Stimulated activated CD8-positive, alpha-beta memory T cell treated with anti-CD3 and anti-CD28 coated beads, Interleukin-7, amount 100 ng/mL, for 4 hours (primary cell): ENCODE data around the gene MYG1.
"Not testable (repeated sequence)": the region's sequence is repeated elsewhere in the genome, so short reads cannot be mapped to it uniquely, and the experiment has no call there.

Experiments used
- DNase-seq, 2 donors: peaks; one replicate each; pipeline ENCODE4 v3.0.0-alpha.2; 2020; ENCODE audit warnings: low read depth in 2 of 2

MYG1 gene

GRCh38 chr12:53286448-53286847 lies 13.0 kb upstream of the MYG1 start:
- no peak for DNase-seq

DNA sequence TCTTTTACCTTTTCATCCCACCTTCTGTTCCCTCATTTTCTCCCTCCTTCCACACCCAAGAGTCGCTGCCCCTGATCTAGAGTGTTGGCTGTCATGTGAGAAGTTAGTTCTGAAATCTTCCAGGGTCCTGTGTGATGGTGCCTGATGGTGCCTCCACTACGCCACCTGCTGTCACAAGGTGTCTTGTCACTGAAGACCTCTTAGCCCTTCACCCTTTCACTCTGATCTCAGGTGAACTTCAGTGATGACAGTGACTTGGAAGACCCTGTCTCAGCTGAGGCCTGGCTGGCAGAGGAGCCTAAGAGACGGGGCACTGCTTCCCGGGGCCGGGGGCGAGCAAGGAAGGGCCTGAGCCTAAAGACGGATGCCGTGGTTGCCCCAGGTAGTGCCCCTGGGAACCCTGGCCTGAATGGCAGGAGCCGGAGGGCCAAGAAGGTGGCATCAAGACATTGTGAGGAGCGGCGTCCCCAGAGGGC lies 11.7 kb upstream of the MYG1 start:
- DNase-seq: peak; percentile 38 to 63

DNA sequence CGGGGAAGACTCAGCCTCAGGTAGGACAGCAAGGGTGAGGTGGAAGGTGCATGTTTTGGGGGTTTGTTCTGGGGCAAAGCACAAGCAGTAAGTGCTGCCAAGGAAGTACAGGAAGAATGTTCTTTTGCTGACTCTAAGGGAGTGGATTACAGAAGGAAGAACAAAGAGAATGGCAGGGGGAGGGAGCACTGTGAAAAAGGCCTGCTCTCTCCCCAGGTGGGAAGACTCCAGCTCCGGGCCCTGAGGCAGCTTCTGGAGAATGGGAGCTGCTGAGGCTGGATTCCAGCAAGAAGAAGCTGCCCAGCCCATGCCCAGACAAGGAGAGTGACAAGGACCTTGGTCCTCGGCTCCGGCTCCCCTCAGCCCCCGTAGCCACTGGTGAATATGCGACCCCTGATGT lies 11.2 kb upstream of the MYG1 start:
- no peak for DNase-seq

DNA sequence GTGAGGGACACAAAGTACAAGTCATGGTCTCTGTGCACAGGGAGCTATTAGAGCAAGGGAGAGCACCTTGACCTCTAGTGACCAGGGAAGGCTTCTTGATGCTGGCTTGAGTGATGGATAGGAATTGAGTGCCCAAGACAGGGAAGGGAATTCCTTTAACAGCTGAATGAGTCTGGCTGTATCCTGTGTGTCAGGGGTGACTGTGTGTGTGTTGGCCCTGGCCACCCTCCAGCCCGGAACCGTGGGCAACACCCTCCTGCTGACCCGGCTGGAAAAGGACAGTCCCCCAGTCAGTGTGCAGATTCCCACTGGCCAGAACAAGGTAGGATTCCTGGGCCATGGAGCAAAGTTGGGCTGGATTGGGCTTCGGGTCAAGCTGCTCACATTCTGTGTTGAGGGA lies 9.6 kb upstream of the MYG1 start:
- no peak for DNase-seq

DNA sequence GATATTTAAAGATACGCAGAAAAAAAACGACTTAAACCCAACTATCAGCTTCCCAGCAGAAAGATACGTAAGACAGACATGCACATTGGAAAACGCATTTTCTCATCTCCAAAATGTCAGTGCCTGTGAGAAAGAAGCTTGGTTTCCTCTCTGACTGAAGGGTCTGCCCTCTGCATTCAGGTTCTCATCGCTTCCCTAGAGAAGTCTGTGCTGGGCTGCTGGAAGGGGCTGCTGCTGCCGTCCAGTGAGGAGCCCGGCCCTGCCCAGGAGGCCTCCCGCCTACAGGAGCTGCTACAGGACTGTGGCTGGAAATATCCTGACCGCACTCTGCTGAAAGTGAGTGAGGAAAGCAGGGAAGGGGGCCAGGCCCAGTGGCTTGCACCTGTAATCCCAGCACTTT lies 8.8 kb upstream of the MYG1 start:
- no peak for DNase-seq

DNA sequence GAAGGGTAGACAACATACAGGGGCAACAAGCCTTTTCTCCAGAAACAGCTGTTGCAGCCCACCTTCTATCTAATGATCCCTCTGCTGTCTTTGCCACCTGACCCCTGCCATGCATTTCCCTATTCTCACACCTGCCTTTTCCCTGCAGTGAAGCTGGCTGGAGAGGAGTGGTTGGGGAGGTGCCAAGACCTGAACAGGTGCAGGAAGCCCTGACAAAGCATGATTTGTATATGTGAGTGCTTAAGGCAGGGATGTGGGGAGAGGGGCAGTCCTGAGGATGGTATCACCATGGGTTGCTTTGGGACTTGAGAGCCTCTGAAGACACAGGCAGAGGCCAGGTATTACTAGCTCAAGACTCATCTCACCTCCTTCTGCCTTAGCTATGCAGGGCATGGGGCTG lies 7.1 kb upstream of the MYG1 start:
- no peak for DNase-seq

- peak; percentile 75 to 81 for DNase-seq
These were observed 4.2 kb upstream of the MYG1 start, which contains the start of gene PFDN5 for GRCh38 chr12:53295070-53295890. Gene PFDN5 (plus strand): TSS chr12:53295542. CDS start chr12:53295568, 26 bp downstream.

GRCh38 chr12:53295891-53296219 lies 3.6 kb upstream of the MYG1 start:
- DNase-seq: no peak

DNA sequence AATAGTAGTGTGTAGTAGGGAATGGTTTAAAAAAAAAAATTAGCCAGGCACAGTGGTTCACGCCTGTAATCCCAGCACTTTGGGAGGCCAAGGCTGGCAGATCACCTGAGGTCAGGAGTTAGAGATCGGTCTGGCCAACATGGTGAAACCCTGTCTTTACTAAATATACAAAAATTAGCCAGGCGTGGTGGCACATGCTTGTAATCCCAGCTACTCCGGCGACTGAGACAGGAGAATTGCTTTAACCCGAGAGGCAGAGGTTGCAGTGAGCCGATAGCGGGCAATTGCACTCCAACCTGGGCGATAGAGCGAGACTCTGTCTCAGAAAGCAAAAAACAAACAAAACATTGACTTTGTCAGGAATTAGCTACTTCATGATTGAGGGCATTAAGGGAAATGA lies 2.4 kb upstream of the MYG1 start:
- not testable (repeated sequence) for DNase-seq

DNA sequence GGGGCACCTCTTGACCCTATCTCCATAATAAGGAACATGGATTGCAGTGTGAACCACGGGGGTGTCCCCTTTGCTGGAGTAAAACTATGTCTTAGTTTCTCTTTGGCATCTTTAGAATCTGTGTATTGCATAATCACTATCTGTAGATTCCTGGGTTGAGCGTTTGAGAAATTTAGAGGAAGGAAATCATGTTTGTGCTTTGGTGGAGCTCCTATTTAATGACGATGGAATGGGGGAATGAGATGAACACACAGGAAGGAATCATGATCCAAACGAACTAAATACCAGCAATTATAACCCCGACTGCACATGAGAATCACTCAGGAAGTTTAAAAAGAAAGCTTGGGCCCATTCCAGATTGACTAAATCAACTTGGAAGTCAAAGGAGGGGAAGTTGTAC lies 1.3 kb upstream of the MYG1 start:
- DNase-seq: no peak

GRCh38 chr12:53299101-53299453 lies 418 bp upstream of the MYG1 start:
- DNase-seq: peak in 1 of 2 donors; percentile 12

- no peak for DNase-seq
These were observed 692 bp downstream of the MYG1 start for GRCh38 chr12:53300187-53300586.

GRCh38 chr12:53302903-53303302 lies 3.4 kb downstream of the MYG1 start:
- no peak for DNase-seq

- DNase-seq: no peak
These were observed 7.3 kb downstream of the MYG1 start for GRCh38 chr12:53306826-53307225.

- no peak for DNase-seq
These were observed 8.8 kb downstream of the MYG1 start for GRCh38 chr12:53308276-53308675.

DNA sequence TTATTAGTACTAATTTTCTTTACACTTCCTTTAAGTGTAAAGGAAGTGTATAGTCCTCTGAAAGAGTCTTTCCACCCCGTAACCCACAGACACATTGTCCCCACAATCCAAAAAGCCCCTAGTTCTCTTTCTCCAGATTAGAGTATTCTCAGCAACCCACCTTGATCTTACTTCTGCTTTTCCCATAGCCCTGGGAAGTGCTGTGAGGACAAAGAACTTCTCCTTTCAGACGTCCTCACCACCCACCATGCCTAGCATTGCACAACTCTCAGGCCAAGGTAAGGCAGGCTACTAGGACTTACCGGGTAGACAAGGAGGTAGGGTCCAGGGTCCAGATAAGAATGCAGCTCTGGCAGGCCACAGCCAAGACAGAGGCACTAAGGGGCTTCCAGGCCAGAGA lies 14.5 kb downstream of the MYG1 start:
- no peak for DNase-seq

- no peak for DNase-seq
These were observed 21.1 kb downstream of the MYG1 start for GRCh38 chr12:53320352-53321195.

DNA sequence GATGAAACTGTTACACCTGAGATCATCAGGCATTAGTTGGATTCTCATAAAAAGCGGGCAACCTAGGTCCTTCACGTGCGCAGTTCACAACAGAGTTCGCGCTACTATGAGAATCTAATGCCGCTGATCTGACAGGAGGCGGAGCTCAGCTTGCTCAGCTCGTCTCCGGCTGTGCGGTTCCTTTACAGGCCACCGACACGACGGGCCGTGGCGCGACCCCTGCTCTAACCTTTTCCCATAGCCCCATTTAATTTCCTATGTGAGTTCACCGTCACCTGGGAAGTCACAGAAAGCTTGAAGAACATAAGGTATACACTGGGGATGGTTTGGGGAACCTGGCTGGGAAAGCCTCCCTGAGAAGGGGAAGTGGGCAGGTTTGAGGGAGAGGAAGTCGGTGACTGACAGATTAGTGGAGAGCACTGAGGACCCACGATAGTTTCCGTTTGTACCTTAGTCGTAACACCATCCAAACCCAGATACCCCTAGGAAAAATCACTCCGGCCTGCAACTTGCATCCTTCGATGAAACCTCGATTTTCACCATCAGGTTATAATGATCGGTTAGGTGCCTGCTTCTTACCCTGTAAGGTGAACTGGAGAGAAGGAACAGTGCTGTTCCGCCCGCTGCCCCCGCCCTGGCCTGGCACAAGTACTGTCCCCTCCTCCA lies 24.8 kb downstream of the MYG1 start:
- peak in 1 of 2 donors; percentile 44 for DNase-seq

DNA sequence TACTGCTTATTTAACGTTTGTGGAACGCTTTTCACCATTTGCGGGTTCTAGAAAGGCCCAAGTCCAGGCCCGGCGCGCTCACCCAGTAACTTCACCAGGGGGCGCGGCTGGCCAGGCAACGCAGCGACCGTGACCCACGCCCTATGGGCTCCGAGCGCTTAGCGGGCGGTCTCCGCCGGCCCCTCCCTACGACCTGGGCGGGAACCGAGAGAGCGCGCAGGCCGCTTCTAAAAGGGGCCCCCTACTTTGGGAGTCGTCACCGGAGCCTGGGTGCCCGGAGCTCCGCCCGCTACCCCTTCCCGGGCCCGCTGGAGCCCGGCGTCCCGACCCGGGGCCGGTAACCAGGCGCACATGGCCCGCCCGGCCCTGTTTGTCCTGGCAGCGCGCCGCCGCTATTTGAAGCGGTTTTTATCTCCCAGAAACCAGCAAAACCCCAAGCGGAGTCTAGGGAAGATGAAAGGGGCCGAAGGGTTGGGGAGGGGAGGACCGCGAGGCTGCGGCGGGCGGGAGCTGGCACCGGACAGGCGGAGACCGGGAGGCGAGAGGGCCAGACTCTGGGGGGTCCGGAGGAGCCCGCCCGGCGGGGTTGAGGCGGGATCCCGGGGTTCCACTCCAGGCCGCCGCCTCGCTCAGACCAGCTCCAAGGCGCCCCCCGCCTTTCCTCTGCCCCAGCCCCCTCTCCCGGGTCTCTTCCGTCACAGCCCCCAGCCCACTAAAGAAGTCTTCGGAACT lies 25.4 kb downstream of the MYG1 start:
- DNase-seq: peak; percentile 68 to 83

DNA sequence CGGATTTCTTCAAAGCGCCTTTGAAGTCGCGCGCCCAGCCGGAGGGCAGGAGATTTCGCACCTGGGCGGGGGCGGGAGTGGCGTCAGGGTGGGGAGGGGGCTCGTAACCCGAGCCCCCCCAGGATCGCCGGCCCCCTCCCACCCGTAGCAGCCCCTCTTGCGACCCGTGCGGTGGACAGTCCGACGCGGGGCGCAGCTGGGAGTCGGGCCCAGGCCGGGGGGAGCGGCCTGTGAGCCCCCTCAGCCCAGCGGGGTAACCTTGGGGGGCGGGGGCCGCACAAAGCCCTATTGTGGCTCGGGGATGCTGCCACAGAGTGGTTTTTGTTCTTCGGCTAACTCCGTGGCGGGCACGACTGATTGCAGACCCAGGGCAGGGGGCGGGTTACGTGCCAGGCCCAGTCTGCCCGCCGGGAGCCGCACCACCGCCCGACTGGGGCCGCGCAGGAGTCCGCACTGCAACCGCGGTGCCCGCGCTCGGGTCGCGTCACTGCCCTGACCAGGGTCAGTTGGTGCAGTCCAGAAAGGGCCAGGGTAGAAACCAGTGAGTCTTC lies 26.1 kb downstream of the MYG1 start:
- peak in 1 of 2 donors; percentile 8 for DNase-seq

DNA sequence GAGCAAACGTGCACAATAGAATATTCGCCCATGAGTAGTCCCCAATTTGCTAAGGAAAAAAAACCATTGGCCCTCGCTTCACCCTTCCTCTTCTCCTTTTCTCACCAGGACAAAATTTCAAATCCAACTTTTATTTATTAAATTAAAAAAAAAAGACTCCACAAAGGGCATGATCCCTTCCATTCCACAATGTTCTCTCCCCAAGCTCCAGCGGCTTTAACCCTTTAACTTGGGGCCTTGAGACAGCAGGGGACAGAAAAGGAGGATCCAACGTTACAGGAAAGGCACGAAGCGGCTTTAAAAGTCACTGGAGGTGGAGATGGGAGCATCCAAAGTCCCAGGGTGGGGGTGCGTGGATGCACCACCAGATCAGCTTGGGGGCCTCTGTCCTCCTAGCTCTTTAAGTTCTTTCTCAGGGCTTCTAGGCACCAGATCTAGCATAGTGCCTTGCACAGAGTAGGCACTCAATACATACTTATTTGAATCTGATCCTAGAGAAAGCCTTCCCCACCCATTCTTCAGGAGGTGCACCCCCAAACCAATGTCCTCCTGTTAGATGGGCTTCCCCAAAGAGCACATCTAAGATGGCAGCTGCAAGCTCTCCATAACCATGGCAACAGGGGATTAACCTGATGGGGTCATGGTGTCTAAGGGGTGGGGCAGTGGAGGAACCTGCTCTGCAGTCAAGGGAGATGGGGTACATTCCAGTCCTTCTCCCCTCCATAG lies 27.1 kb downstream of the MYG1 start:
- no peak for DNase-seq
